HT1080 (cell line): ENCODE data around the gene NUS1. TPM values are rescaled to one million over a fixed set of nuclear protein-coding genes. Genes with fewer than 3 reads are reported as not detected.
A peak's percentile ranks its signal among the peaks of the same experiment; 100 is the strongest.
"Not testable (repeated sequence)": the region's sequence is repeated elsewhere in the genome, so short reads cannot be mapped to it uniquely, and the experiment has no call there.

Source experiments
- DNase-seq: peaks from one replicate; pipeline ENCODE4 v3.0.0-alpha.2; 2015; ENCODE audit warnings: low read depth
- polyA plus RNA-seq, 2 experiments: library from polyadenylated mRNA; depleted of rRNA; stranded (reverse); fragments of >200 nt; gene quantifications; 2 replicates each; pipeline ENCODE4 v1.2.3, GENCODE V29; 2015
- total RNA-seq: library from RNA; depleted of rRNA; stranded (reverse); fragments of >200 nt; shearing (Covaris generic); gene quantifications from 2 replicates; pipeline ENCODE4 v1.2.3, GENCODE V29; 2014; rRNA removed

The NUS1 gene
- total RNA-seq = 11.5 and 15.8 TPM in 2 replicates
- 45.8 and 50.9 TPM in 2 replicates for polyA plus RNA-seq (2015; cell fraction: cytosol; rRNA removed)
- polyA plus RNA-seq (2015; cell fraction: nucleus; rRNA removed) = 22.3 and 25.5 TPM in 2 replicates

GRCh38 chr6:117674991-117675657 lies at the start of gene NUS1:
TSS of gene NUS1 (plus strand) at chr6:117675469. CDS start at chr6:117675671, 202 bp downstream.
- peak; percentile 96 for DNase-seq

GRCh38 chr6:117627533-117627932 lies 47.7 kb upstream of the NUS1 start:
- no peak for DNase-seq

GRCh38 chr6:117629119-117629660 lies 46.1 kb upstream of the NUS1 start:
- no peak for DNase-seq

- no peak for DNase-seq
Observed at GRCh38 chr6:117637770-117638169, 37.5 kb upstream of the NUS1 start.

- no peak for DNase-seq
Observed at GRCh38 chr6:117642976-117643375, 32.3 kb upstream of the NUS1 start.

- not testable (repeated sequence) for DNase-seq
Observed at GRCh38 chr6:117651984-117652383, 23.3 kb upstream of the NUS1 start.

- no peak for DNase-seq
Observed at GRCh38 chr6:117653949-117654348, 21.3 kb upstream of the NUS1 start.

- no peak for DNase-seq
Observed at GRCh38 chr6:117655380-117655779, 19.9 kb upstream of the NUS1 start.

- no peak for DNase-seq
Observed at GRCh38 chr6:117666881-117667280, 8.4 kb upstream of the NUS1 start.

- DNase-seq = no peak
Observed at GRCh38 chr6:117668736-117669135, 6.5 kb upstream of the NUS1 start.

GRCh38 chr6:117674503-117674902 lies 766 bp upstream of the NUS1 start:
- no peak for DNase-seq

GRCh38 chr6:117675658-117676301 lies 511 bp downstream of the NUS1 start:
- not testable (repeated sequence) for DNase-seq

GRCh38 chr6:117676577-117677218 lies 1.4 kb downstream of the NUS1 start:
- no peak for DNase-seq

GRCh38 chr6:117677553-117678141 lies 2.4 kb downstream of the NUS1 start:
- DNase-seq = no peak

GRCh38 chr6:117681162-117681741 lies 6.0 kb downstream of the NUS1 start:
- no peak for DNase-seq

- DNase-seq = no peak
Observed at GRCh38 chr6:117684749-117685148, 9.5 kb downstream of the NUS1 start.

GRCh38 chr6:117685359-117685758 lies 10.1 kb downstream of the NUS1 start:
- DNase-seq = no peak

GRCh38 chr6:117687021-117687648 lies 11.9 kb downstream of the NUS1 start:
- no peak for DNase-seq

- DNase-seq = not testable (repeated sequence)
Observed at GRCh38 chr6:117689584-117689983, 14.3 kb downstream of the NUS1 start.

- no peak for DNase-seq
Observed at GRCh38 chr6:117706504-117706903, 31.2 kb downstream of the NUS1 start.
